Hepatocyte (in vitro differentiated cells): Measurements from ENCODE around the gene KCNJ4. TPM values are rescaled to one million over a fixed set of nuclear protein-coding genes. Genes with fewer than 3 reads are reported as not detected.

ENCODE experiments used
- DNase-seq: peaks from one replicate; pipeline ENCODE4 v3.0.0-alpha.2; 2016; ENCODE audit warnings: low spot score
- H2AFZ ChIP-seq: fragments of 200-600 bp; sonication (generic); 2 replicates; pipeline ENCODE4 v1.6.0; 2016; ENCODE audit warnings: antibody characterized with exemption, mild to moderate bottlenecking
- H3K27ac ChIP-seq: fragments of 200-600 bp; sonication (generic); 2 replicates; pipeline ENCODE4 v1.5.1; 2016; ENCODE audit warnings: mild to moderate bottlenecking
- H3K27me3 ChIP-seq: fragments of 200-600 bp; sonication (generic); 2 replicates; pipeline ENCODE4 v1.6.1; 2016
- H3K36me3 ChIP-seq: fragments of 200-600 bp; sonication (generic); replicated peaks from 2 replicates; pipeline ENCODE4 v1.5.1; 2016; ENCODE audit warnings: low read depth; ENCODE audit not compliant: insufficient read depth
- H3K4me1 ChIP-seq: fragments of 200-600 bp; sonication (generic); 2 replicates; pipeline ENCODE4 v1.5.1; 2016; ENCODE audit warnings: mild to moderate bottlenecking, moderate library complexity; ENCODE audit not compliant: insufficient read depth
- H3K4me2 ChIP-seq: fragments of 200-600 bp; sonication (generic); 2 replicates; pipeline ENCODE4 v1.6.0; 2016
- H3K4me3 ChIP-seq: fragments of 200-600 bp; sonication (generic); 2 replicates; pipeline ENCODE4 v1.5.1; 2016; ENCODE audit warnings: mild to moderate bottlenecking
- H3K79me2 ChIP-seq: fragments of 200-600 bp; sonication (generic); 2 replicates; pipeline ENCODE4 v1.6.0; 2017; ENCODE audit warnings: mild to moderate bottlenecking
- H3K9me2 ChIP-seq: fragments of 200-600 bp; sonication (generic); replicated peaks from 2 replicates; pipeline ENCODE4 v1.6.0; 2017; ENCODE audit warnings: mild to moderate bottlenecking; ENCODE audit not compliant: insufficient read depth
- H3K9me3 ChIP-seq: fragments of 200-600 bp; sonication (generic); 2 replicates; pipeline ENCODE4 v1.5.1; 2016; ENCODE audit warnings: low read depth, mild to moderate bottlenecking
- H4K20me1 ChIP-seq: fragments of 200-600 bp; sonication (generic); 2 replicates; pipeline ENCODE4 v1.6.0; 2016; ENCODE audit warnings: mild to moderate bottlenecking; ENCODE audit not compliant: insufficient read depth, poor library complexity, severe bottlenecking
- EZH2 ChIP-seq: fragments of 200-600 bp; sonication (generic); IDR thresholded peaks from 2 replicates; pipeline ENCODE4 v1.6.1; 2016; ENCODE audit warnings: antibody characterized with exemption, mild to moderate bottlenecking, borderline replicate concordance
- EZH2phosphoT487 ChIP-seq: fragments of 200-600 bp; sonication (generic); IDR thresholded peaks from one replicate; pipeline ENCODE4 v1.6.1; 2018; ENCODE audit warnings: antibody characterized with exemption, mild to moderate bottlenecking, low read depth, moderate library complexity; ENCODE audit not compliant: unreplicated experiment, severe bottlenecking
- WGBS: methylation state at CpG from one replicate; pipeline ENCODE4 v1.1.6; 2016; ENCODE audit warnings: low lambda C conversion rate; ENCODE audit errors: missing lambda C conversion rate; 5-methylcytosine and 5-hydroxymethylcytosine counted together
- polyA plus RNA-seq: library from polyadenylated mRNA; unstranded; fragments of >200 nt; fragmentation: Nextera tagmentation; extraction: Ambion mirVana; gene quantifications from 2 replicates; pipeline ENCODE4 v1.2.1, GENCODE V29; 2016
- total RNA-seq: library from RNA; depleted of rRNA; stranded (reverse); fragments of >200 nt; gene quantifications from 2 replicates; pipeline ENCODE4 v1.2.3, GENCODE V29; 2014
- TF ChIP-seq, protein P1 (sequence below): fragments of 200-600 bp; sonication (generic); IDR thresholded peaks from 2 replicates; pipeline ENCODE4 v1.5.1; 2016; ENCODE audit warnings: antibody characterized with exemption, mild to moderate bottlenecking; ENCODE audit not compliant: poor library complexity

KCNJ4 gene
- total and polyA plus RNA-seq, 2 experiments from 2014 or later = 0.08 to 0.50 TPM

DNA sequence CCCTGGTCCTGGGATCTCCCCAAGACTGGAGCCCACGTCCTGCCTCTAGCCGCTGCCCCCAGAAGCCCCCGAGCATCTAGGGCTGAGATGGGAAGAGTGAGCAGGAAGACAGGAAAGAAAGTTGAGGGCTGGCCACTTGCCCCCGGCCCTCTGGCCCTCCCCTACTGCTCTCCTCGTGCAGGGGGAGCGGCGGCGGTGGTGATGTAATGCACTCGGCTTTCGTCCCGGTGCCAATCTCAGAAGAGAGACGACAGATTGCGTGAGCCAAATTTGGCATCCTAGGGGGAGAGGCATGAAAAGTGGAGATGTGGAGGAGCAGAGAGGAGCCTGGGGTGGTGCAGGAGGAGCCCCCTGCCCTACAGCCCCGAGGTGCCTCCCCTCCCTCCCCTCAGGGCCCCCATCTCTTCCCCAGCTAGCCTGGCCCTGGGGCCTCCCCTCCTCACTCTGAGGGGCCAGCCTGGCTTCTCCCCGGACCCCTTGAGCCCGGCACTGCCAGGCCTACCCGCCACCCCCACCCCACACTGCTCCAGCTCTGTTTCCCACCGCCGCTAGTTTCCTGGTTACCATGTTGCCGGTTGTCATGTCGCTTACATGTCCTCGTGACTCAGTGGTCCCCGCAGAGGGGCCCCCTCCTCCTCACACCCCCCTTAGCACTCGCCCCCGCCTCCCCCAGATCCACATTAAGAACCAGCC is 2.5 kb downstream of the KCNJ4 start:
- H2AFZ ChIP-seq = no peak overlapping the region
- H3K27ac ChIP-seq = no peak overlapping the region
- H3K9me3 ChIP-seq = no peaks in the 10 kb centered on the region
- 62% methylated on average over 16 of the region's 25 CpGs for WGBS
- H3K4me1 ChIP-seq = no peaks in the 10 kb centered on the region
- H3K27me3 ChIP-seq = peaks cover 43% of the 10 kb centered on the region
- H3K4me3 ChIP-seq = no peak overlapping the region
- H3K4me2 ChIP-seq = no peak overlapping the region
- no peaks in the 10 kb centered on the region for H4K20me1 ChIP-seq
- no peak for DNase-seq
- no peaks in the 10 kb centered on the region for H3K36me3 ChIP-seq
- no peaks in the 10 kb centered on the region for H3K79me2 ChIP-seq
- no peaks in the 10 kb centered on the region for H3K9me2 ChIP-seq
- no peak for TF ChIP-seq EZH2
- TF ChIP-seq EZH2phosphoT487 = no peak
- TF ChIP-seq, protein P1, sequence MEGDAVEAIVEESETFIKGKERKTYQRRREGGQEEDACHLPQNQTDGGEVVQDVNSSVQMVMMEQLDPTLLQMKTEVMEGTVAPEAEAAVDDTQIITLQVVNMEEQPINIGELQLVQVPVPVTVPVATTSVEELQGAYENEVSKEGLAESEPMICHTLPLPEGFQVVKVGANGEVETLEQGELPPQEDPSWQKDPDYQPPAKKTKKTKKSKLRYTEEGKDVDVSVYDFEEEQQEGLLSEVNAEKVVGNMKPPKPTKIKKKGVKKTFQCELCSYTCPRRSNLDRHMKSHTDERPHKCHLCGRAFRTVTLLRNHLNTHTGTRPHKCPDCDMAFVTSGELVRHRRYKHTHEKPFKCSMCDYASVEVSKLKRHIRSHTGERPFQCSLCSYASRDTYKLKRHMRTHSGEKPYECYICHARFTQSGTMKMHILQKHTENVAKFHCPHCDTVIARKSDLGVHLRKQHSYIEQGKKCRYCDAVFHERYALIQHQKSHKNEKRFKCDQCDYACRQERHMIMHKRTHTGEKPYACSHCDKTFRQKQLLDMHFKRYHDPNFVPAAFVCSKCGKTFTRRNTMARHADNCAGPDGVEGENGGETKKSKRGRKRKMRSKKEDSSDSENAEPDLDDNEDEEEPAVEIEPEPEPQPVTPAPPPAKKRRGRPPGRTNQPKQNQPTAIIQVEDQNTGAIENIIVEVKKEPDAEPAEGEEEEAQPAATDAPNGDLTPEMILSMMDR = no peak

DNA sequence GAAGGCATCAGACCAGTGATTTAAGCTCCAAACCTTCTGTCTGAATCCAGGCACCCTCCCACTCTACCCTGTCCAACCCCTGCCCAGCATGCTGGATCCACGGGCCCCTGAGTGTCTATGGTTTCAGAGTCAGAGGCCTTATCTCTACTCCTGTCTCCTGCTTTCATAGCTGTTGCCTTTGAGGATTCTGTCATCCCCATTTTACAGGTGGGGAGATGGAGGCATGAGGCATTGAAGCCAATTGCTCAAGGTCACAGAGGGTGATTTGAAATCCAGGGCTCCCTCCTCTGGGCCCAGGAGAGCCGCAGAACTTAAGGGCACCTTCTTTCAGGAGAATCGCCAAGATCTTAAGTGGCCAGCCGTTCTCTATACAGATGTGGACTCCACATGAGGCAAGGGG is 3.1 kb downstream of the KCNJ4 start:
- H3K36me3 ChIP-seq = no peaks in the 10 kb centered on the region
- H3K4me2 ChIP-seq = no peak overlapping the region
- H2AFZ ChIP-seq = no peak overlapping the region
- TF ChIP-seq EZH2 (no peak), EZH2phosphoT487 (no peak)
- TF ChIP-seq, protein P1 = no peak
- WGBS = 88% methylated on average over 4 of the region's 4 CpGs
- no peaks in the 10 kb centered on the region for H3K9me3 ChIP-seq
- H3K4me3 ChIP-seq = no peak overlapping the region
- no peaks in the 10 kb centered on the region for H3K9me2 ChIP-seq
- H4K20me1 ChIP-seq = no peaks in the 10 kb centered on the region
- no peaks in the 10 kb centered on the region for H3K79me2 ChIP-seq
- H3K27ac ChIP-seq = no peak overlapping the region
- no peaks in the 10 kb centered on the region for H3K4me1 ChIP-seq
- DNase-seq = no peak
- peaks cover 43% of the 10 kb centered on the region for H3K27me3 ChIP-seq

DNA sequence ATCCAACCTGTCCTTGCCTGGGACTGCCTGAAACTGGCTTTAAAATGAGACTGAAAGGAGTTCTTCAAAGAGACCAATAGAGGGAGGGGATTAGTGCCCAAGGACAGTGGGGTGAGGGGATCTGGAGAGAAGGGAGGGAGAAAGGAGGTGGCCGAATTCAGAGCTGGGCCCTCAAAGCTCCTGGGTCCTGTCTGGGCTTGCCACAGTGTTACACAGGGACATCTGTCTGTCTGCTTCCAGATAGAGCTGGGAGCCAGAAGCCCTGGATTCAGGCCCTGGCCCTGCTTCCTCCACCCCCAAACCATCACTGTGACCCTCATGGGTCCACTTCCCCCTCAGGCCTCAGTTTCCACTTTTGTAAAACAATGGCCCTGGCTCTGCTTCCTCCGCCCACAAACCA is 3.6 kb downstream of the KCNJ4 start:
- TF ChIP-seq EZH2phosphoT487 = no peak
- TF ChIP-seq, protein P1 = no peak
- TF ChIP-seq EZH2 = no peak
- Histone ChIP-seq H2AFZ (no peak overlapping the region), H3K27me3 (peaks cover 41% of the 10 kb centered on the region), H3K36me3 (no peaks in the 10 kb centered on the region), H3K9me3 (no peaks in the 10 kb centered on the region), H3K9me2 (no peaks in the 10 kb centered on the region), H3K79me2 (no peaks in the 10 kb centered on the region), H3K4me1 (no peaks in the 10 kb centered on the region), H3K4me2 (no peak overlapping the region), H4K20me1 (no peaks in the 10 kb centered on the region), H3K4me3 (no peak overlapping the region), H3K27ac (no peak overlapping the region)
- DNase-seq = no peak
- WGBS = 96% methylated on average over 2 of the region's 2 CpGs
